ENCODE measurements around the gene FCRLA.

Gene FCRLA

GRCh38 chr1:161733526-161733925 lies 26.5 kb downstream of the FCRLA start:
- peak; percentile 84 for DNase-seq

- DNase-seq = no peak
Observed at GRCh38 chr1:161735837-161736236, 28.8 kb downstream of the FCRLA start.

GRCh38 chr1:161736335-161736969 lies 29.4 kb downstream of the FCRLA start:
- peak; percentile 46 for DNase-seq

- DNase-seq = no peak
Observed at GRCh38 chr1:161737625-161738024, 30.6 kb downstream of the FCRLA start.

- peak; percentile 82 for DNase-seq
Observed at GRCh38 chr1:161738627-161739287, 31.7 kb downstream of the FCRLA start.

- no peak for DNase-seq
Observed at GRCh38 chr1:161739865-161740566, 33.0 kb downstream of the FCRLA start.

GRCh38 chr1:161740921-161741320 lies 33.9 kb downstream of the FCRLA start:
- DNase-seq = no peak

- no peak for DNase-seq
Observed at GRCh38 chr1:161743231-161743630, 36.2 kb downstream of the FCRLA start.

GRCh38 chr1:161747801-161748200 lies 40.8 kb downstream of the FCRLA start:
- DNase-seq = no peak

GRCh38 chr1:161749509-161750407 lies 42.7 kb downstream of the FCRLA start, which contains the start of gene DUSP12:
TSS of gene DUSP12 (plus strand) at chr1:161749786. CDS start at chr1:161749802, 16 bp downstream.
- DNase-seq = peak; percentile 97

- DNase-seq = no peak
Observed at GRCh38 chr1:161763522-161764098, 56.6 kb downstream of the FCRLA start.

Data from fibroblast of skin of scalp (primary cell).